ENCODE results near the gene CCDC50.

Gene CCDC50

DNA sequence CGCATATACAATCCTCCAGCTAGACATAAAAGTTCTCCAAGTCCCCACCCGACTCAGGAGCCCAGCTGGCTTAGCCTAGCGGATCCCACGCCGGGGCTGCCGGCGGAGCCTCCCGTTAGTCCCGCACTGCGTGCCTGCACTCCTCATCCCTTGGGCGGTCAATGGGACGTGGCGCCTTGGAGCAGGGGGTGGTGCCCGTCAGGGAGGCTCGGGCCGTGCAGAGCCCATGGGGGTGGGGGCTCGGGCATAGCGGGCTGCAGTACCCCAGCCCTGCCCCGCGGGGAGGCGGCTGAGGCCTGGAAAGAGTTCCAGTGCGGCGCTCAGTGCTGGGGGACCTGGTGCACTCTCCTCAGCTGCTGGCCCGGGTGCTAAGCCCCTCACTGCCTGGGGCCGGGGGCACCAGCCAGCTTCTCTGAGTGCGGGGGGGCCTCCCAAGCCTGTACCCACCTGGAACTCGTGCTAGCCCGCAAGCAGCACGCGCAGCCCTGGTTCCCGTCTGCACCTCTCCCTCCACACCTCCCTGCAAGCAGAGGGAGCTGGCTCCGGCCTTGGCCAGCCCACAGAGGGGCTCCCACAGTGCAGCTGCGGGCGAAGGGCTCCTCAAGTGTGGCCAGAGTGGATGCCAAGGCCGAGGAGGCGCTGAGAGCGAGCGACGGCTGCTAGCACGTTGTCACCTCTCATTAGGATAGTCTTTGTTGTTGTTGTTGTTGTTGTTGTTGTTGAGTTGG is 12.2 kb upstream of the CCDC50 start:
- no peak for DNase-seq (ENCODE audit: low spot score)

DNA sequence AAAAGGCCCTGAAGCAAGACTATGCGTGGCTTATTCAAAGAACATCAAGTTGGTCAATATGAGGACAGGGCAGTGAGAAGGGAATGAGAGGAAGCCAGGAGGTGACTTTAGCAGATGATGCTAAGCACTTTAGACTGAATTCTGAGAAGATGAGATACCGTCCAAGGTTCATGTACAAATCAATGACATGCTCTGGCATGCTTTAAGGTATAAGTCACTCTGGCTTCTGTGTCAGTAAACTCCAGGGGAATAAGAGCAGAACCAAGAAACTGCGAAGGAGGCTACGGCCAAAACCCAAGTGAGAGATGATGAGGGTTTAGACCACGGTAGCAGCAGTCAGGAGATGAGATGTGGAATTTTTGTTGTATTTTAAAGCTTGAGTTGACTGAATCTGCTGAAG is 8.9 kb upstream of the CCDC50 start:
- no peak for DNase-seq (ENCODE audit: low spot score)

DNA sequence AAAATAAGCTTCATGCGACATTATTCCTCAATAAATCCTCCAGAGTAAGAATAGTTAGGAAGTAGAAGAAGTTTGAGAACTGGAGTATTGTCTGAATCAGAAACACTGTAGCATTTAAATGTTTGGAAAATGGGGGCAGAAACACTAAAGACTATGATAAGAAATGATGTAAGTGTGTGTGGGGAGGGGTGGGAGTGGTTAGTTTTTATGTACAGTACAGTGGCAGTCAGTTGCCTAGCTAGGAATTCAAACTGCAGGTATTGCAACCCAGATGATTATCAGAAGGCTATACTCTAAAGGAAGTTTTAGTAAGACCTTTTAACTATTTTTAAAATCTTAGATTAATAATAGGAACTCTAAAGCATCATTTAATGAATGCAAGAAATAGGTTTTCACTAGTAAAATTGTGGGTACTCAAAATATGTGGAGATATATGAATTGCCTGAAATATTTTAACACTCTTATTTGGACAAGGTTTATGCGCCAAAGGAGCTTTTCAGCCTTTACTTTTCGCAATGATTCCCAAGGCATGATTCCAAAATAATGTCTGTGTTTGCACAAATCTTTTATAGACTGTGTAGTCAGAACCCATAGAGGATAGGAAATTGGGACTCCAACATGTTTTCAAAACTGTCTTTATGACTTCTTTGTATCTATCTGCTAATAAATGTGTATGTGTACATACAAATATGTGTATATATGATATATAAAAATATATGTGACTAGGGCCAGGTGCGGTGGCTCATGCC is 8.0 kb upstream of the CCDC50 start:
- no peak for DNase-seq (ENCODE audit: low spot score)

DNA sequence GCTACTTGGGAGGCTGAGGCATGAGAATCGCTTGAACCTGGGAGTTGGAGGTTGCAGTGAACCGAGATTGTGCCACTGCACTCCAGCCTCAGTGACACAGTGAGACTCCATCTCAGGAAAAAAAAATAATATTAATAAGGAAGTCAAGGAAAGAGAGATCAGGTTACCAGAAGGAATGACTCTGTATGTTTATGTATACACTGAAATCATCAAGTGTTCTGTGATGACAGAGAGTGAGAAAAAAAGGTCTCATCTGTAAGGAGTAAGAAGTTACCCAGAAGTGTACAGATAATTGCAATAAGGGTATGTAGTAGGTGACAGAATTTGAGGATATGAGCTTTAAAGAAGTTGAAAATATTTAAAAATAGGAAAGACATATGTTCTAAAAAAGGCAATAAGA is 4.3 kb upstream of the CCDC50 start:
- DNase-seq (ENCODE audit: low spot score): no peak

DNA sequence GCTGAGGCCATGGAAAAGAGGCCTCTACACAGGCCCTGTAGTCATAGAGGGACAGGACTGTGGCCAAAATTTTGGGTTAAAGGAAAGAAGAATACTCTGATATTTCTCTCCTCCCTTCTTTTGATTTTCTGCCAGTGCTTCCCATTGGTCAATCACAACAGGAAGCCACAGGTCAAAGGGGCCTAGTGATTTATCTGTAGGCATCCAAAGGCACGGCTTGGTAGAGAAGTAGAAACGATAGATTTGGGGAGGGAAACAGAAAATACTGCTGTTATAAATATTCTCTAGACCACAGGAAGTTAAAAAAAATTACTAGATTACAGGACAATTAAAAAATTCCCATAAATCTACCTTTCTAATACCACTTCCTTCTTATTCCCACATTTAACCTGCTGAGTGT is 1.7 kb upstream of the CCDC50 start:
- DNase-seq (ENCODE audit: low spot score): no peak

DNA sequence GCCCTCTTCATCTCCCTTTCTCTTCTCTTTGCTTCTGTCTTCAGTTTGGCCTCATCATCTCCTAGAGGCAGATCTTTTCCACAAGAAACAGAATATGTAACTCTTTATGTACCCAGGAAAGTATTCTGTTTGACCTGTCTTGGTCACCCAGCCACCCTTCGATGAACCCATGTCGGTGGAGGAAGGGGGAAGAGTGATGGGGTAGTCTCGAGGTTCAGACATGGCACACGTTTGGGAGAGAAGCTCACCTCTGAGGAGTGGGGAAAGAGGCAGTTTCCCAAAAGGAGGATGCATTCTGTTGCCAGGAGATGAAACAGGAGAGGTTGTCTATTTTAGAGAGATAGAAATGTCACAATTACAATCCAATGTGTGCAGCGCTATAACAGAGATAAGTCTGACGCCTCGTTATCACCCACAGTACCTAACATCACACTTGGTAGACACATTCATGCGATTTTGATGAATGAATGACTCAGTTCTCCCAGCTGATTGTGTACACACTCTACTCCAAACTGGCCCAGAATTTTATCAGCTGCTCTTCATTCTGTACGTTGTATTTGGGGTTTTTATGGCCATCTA is 722 bp upstream of the CCDC50 start:
- no peak for DNase-seq (ENCODE audit: low spot score)

DNA sequence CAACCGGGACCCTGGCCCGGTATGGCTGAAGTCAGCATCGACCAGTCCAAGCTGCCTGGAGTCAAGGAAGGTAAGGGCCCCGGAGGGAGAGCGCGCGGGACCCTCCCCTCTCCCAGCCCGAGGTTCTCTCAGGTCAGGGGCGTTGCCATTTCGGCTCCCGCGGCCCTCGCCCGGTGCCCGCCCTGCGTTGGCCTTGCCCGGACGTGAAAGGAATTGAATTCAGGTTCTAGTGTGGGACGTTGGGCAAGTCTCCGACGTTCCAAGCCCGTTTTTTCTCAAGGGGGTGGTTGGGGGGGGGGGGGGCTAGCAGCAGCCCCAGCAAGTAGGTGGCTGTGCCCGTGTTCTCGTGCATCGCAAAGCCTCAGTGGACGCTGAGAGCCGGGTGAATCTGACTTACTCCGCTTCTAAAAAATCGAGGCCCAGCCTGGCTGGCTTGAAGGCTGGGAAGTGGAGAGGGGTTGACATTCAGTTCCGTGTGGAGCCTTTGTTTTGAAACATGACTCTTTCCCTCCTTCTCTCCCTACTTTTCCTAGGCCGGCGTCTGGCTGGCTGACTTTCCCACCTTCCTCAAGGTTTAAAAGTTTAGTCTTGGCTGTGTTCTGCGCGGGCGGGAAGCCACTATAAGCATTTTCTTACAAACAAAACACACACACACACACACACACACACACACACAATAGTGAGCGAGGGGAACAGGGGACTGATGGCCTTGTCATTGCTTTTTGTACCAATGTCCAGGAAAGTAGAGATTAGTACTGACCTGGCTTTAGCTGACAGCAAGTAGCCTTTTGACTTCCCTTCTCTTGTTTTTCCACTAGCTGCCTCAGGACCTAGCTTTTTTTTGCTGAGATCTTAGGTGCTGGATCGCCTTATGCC is 698 bp downstream of the CCDC50 start, which contains the start of gene UTS2B:
UTS2B (minus strand) TSS at position 873 of the 876 bp plus-strand sequence. CDS start 48,337 bp downstream, outside the sequence.
- peak; percentile 59 for DNase-seq (ENCODE audit: low spot score)

DNA sequence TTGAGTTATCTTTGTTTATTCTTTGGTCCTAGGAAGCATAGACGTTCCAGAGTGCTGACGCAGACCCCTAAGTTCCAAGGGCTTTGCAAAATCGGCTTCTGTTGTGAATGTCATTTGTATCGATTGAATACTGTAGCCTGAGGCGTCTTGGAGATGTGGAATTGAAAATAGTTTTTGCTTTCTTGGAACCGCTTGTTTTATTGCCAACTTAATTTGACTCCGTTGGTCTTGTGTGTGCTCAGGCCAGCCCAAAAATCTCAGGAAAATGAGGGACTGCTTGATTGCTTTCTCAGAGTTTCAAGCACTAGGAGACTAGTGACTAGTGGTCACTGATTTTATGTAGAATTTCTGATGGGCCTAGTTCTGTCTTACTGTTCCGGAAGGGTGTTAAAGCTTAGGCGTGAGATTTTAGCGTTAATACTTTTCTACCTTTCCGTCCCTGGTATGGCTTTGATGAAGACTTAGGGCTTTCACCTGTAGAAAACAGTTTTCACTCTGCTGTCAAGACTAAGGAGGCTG is 1.4 kb downstream of the CCDC50 start:
- no peak for DNase-seq (ENCODE audit: low spot score)

DNA sequence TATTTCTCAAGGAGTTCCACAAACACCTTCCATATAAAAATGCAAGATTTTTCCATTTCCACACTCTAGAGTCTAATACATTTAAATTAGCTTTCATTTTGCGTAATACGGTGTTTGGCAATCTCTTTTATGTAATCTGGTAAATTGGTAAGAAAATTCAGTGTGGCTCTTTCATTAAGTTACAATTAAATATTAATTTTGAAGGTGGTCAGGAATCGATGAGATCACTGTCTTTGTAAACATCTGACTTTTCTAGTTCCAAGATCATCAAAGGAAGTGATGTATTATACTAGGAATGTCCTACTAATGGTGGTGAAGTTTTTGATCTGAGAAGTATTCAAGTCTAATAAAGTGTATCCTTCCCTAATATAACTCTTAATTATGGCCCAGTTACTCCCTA is 2.2 kb downstream of the CCDC50 start:
- no peak for DNase-seq (ENCODE audit: low spot score)

DNA sequence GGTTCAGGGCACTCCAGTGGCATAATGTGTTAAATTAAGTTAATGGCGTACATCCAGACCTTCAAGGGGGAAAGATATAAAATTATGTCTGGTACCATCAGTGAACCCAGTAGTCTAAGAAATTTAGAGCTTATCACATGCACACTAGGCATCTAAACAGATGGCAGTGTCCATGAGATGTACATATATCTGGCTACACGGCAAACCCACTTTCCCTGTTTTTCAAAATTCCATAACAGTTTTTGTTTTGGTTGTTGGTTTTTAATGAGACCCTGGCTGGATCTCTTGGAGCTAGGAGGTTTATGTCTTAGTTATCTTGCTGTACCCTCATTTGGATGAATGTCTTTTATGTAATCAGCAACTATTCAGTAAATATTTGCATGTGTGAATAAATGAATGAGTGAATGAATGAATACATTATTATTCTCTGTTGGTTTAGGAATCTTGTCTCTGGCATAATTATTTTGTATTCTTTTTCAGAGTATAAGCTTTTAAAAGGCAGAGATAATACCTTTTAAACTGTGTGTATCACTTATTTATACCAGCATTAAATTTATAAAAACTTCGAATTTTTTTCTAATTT is 4.2 kb downstream of the CCDC50 start:
- no peak for DNase-seq (ENCODE audit: low spot score)

DNA sequence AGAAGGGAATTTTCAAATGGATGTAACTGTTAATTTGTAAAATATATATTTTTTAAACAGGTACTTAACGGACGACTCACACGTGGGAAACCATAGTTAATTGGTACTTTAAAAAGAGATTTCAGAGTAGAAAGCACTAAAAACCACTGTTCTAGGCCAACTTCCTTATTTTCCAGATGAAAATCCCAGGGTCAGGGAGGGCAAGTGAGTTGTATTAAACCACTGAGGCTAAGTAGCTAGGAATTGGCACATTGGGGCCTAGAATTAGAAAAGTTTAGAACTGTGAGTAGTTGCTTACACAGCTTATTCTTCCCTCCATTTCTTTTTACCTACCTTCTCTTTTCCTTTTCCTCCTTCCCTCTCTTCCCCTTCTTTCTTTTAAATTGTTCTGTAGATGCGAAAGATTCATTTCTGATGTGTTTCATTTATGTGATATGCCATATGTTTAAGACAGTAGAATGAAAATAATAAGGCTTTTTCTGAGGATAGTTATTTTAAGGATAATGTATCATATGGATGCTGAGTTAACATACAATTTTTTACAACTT is 5.2 kb downstream of the CCDC50 start:
- no peak for DNase-seq (ENCODE audit: low spot score)

DNA sequence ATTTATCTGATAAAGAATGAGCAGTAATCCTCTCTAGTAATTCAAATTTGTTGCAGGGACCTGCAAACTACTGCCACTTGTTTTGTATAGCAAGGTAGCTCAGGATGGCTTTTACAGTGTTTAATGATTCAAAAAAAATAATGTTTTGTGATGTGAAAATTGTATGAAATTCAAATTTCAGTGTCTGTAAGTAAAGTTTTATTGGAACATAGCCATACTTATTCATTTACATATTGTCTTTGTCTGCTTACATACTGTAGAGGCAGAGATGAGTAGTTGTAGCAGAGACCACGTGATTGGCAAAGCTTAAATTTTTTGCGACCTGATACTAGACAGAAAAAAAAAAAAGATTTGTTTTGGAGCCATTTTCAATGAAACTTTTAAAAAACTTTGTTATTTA is 7.6 kb downstream of the CCDC50 start:
- no peak for DNase-seq (ENCODE audit: low spot score)

DNA sequence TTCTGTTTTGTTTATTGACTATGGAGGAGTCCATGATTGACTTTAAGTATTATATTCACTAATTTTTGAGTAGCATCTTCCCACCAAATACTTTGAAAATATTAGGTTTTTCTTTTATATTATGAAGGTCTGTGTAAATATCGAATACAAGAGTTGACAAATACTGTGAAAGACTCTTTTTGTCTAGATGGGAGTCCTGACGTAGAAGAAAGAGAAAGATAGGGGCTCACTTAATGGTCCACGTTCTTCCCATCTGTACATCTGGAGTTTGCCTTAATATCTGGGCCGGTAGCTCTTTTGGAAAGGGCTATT is 8.9 kb downstream of the CCDC50 start:
- DNase-seq (ENCODE audit: low spot score): no peak

DNA sequence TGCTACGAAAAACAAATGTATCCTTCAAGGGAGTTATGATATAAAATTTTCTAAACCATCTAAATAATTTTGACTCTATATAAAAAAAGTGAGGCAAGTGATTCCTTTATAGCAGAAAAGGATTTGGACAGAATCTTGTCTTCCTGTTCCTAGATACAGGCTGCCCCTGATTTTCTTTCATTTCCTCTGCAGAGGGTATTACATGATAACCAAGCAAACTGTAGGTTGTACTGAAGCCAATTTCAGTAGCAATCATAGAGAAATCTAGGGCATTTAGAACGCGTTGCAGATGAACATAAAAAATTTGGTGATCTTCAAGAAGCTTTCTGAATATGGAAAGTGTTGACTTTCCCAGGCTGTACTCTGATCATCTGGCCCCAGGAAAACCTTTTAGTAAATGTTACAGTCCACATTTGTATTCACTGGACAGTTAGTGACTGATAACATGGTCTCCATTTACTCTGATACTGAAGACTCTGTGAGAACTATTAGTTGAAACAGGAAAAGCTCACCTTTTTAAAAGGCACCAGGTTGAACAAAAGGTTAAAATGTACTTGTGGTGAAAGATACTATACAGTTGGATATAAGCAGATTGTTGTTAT is 10.2 kb downstream of the CCDC50 start:
- no peak for DNase-seq (ENCODE audit: low spot score)

DNA sequence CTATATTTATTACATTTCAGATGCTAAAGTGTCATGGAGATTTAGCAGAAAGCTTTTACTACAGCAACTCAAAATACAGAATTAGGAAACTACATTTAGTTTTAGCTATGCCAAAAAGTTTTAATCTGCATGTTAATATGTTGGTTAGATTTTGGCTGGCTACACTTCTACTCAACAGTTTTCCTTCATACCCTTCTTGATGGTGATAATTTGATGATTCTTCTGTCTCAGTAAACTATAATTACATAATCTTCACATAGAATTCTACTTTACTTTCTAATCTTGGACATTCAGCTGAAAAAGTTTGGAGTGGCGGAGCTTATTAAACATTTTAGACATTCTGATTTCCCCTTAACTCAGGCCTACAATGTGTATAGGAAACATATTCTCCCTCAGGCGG is 11.2 kb downstream of the CCDC50 start:
- DNase-seq (ENCODE audit: low spot score): no peak

DNA sequence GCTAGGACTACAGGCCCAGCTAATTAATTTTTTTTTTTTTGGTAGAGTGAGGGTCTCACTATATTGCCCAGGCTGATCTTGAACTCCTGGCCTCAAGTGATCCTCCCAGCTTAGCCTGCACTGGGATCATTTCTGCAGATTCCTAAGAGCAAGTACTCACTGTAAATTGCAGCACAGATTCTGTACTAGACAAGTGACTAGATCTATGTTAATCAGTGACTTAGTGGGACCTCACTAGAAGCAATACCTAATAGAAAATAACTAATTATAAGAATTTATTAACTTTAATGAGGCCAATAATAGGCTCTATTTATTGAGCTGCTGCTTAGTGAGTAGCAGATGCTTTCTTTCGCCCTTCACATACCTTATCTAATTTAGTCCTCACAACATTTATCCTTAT is 11.8 kb downstream of the CCDC50 start:
- no peak for DNase-seq (ENCODE audit: low spot score)

DNA sequence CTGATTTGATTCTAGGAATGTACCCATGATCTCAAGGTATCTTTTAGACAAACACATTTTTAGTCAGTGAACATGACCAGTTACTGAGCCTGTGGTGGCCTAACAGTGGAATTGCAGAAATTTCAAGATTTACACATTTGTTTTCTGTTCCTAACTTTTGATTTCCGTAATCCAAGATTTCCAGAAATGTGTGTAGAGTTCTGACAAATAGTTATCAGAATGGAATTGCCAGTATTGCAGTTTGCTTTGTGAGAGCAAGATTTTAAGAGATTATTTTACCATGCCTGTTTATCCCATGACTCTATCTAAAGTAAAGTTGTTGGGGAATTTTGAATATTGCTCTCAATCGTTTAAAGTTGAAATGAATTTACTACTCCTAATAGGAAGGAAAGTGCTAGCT is 12.8 kb downstream of the CCDC50 start:
- DNase-seq (ENCODE audit: low spot score): no peak

DNA sequence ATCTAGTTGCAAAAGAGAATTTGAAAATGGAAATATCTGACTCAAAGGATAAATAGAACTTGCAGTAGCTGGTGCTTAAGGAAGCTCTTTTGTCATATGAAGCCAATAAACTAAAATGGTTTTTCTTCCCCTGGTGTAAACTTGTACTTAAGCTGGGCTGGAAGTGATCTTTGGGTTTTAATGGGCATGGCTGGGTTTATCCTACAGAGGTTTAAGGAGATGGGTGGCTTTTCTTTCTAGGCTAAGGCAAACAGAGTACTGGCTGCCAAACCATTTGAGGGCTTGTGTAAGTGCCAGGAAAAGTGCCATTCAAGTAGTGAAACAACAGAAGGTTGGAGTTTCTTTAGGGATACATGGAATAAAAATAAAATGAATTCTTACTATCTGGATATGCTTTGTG is 13.2 kb downstream of the CCDC50 start:
- DNase-seq (ENCODE audit: low spot score): no peak

DNA sequence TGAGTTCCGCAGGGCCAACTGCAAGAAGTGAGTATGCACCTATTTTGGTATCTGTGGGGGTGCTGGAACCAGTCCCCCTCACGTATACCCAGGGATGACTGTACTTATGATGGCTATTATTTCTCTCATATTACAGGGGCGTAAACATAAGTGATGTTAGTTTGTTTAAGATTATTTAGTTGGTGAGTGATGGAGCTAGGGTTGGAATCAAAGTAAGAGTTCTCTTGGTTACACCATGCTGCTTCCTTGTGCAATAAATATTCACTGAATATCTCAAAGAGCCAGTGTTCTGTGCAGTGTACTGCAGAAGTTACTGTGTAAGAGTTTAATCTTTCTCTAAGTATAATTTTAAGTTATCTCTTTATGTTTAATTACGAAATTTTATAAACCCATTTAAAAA is 13.9 kb downstream of the CCDC50 start:
- DNase-seq (ENCODE audit: low spot score): no peak

DNA sequence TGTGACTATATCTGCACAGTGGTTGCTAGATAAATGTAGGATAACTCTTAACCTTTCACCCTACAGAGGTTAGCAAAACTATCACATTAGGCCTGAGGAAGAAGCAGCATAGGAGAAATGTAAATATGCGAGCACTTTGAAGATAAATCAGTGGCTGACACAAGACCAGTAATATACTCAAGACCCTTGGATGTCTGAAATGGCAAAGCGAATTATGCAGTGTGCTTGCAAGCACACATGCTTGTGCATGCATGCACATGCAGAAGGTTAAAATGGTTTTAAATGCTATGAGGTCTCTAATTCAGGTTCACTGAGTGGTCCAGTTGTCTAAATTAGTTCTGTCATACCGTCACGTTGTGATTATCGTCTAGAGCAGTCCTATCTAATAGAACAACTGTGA is 14.7 kb downstream of the CCDC50 start:
- no peak for DNase-seq (ENCODE audit: low spot score)

DNA sequence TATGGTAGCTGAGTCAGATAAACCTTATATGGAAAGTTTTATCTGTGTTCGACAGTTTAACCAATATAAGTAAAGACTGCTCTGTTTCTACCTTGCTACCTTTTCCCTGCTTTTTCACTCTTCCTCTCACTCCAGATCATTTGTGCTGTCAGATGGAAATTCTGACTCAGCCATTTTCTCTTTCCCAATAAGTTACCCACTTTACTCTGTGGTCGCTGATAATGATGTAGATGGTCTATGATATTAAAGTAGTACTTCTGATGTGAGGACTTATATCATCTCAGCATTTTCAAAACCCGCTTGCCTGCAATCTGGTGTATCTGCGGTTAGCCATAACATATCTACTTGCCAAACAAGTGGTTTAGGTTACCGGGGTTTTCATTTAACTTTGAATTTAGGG is 16.1 kb downstream of the CCDC50 start:
- no peak for DNase-seq (ENCODE audit: low spot score)

All from SK-N-DZ (cell line).